Measurements from ENCODE around the gene BSPH1. TPM values are rescaled to one million over a fixed set of nuclear protein-coding genes. Genes with fewer than 3 reads are reported as not detected.
"Not testable (repeated sequence)": the region's sequence is repeated elsewhere in the genome, so short reads cannot be mapped to it uniquely, and the experiment has no call there.

The BSPH1 gene
- total RNA-seq, 1 experiment from 2014 or later: not detected

- no peak within 1 kb of the TSS for H3K4me3 ChIP-seq (ENCODE audit: low read depth, low read length)
- H3K4me1 Mint-ChIP-seq (ENCODE audit: low read depth, unreplicated experiment): no peaks in the 10 kb centered on the region
- no peak for TF ChIP-seq CTCF (IDR thresholded peaks at IDR 0.05; ENCODE audit: insufficient read depth in 1 of 2, low read depth in 1 of 2, low read length in 1 of 2, severe bottlenecking in 1 of 2, unreplicated experiment in 1 of 2)
- ChIA-PET CTCF (no interaction called here), POLR2A (no interaction called here)
- H3K27me3 ChIP-seq (replicated peaks; ENCODE audit: control insufficient read depth, insufficient read depth, low read length): peaks cover 2% of the 10 kb centered on the region
- BruUV-seq (replicated peaks): no TSS peak
- H3K9me3 Mint-ChIP-seq (ENCODE audit: unreplicated experiment): no peaks in the 10 kb centered on the region
- no peaks in the 10 kb centered on the region for H3K9me3 ChIP-seq
- no peak within 1 kb of the TSS for H3K4me3 Mint-ChIP-seq (ENCODE audit: unreplicated experiment)
- peaks cover 28% of the 10 kb centered on the region for H3K27me3 Mint-ChIP-seq (ENCODE audit: insufficient read depth, unreplicated experiment)
- DNase-seq: no peak
- H3K36me3 Mint-ChIP-seq (ENCODE audit: insufficient read depth, unreplicated experiment): no peaks in the 10 kb centered on the region
- intact Hi-C loops (cut with micrococcal nuclease; ENCODE audit: unreplicated experiment): no loop called here
- no peak within 1 kb of the TSS for H3K27ac Mint-ChIP-seq (ENCODE audit: unreplicated experiment)
- no peaks in the 10 kb centered on the region for H3K36me3 ChIP-seq (ENCODE audit: control insufficient read depth, insufficient read depth, low read length)
- no peaks in the 10 kb centered on the region for H3K4me1 ChIP-seq
Observed at GRCh38 chr19:47994209-47994802, 2.3 kb upstream of the BSPH1 start, which contains the start of gene ELSPBP1. Gene ELSPBP1, plus strand, starts transcription at chr19:47994632. Its CDS starts 14,036 bp downstream, at chr19:48008668.

- H3K4me3 Mint-ChIP-seq (ENCODE audit: unreplicated experiment): no peak overlapping the region
- CTCF ChIA-PET: interaction anchor here (0.7 kb wide), 1 partner anchor 88 kb away, joined by 5 read pairs; no protein-coding TSS in a partner anchor
- intact Hi-C loops (cut with micrococcal nuclease; ENCODE audit: unreplicated experiment): no loop called here
- Histone ChIP-seq H3K4me1 (no peaks in the 10 kb centered on the region), H3K27me3 (replicated peaks; ENCODE audit: control insufficient read depth, insufficient read depth, low read length) (peaks cover 6% of the 10 kb centered on the region), H3K9me3 (no peaks in the 10 kb centered on the region), H3K36me3 (ENCODE audit: control insufficient read depth, insufficient read depth, low read length) (no peaks in the 10 kb centered on the region), H3K4me3 (ENCODE audit: low read depth, low read length) (no peak overlapping the region)
- POLR2A ChIA-PET: no interaction called here
- DNase-seq: no peak
- peaks cover 30% of the 10 kb centered on the region for H3K27me3 Mint-ChIP-seq (ENCODE audit: insufficient read depth, unreplicated experiment)
- H3K36me3 Mint-ChIP-seq (ENCODE audit: insufficient read depth, unreplicated experiment): no peaks in the 10 kb centered on the region
- no peaks in the 10 kb centered on the region for H3K9me3 Mint-ChIP-seq (ENCODE audit: unreplicated experiment)
- H3K4me1 Mint-ChIP-seq (ENCODE audit: low read depth, unreplicated experiment): no peaks in the 10 kb centered on the region
- TF ChIP-seq CTCF (IDR thresholded peaks at IDR 0.05; ENCODE audit: insufficient read depth in 1 of 2, low read depth in 1 of 2, low read length in 1 of 2, severe bottlenecking in 1 of 2, unreplicated experiment in 1 of 2): no peak
- no peak overlapping the region for H3K27ac Mint-ChIP-seq (ENCODE audit: unreplicated experiment)
- BruUV-seq (replicated peaks): no TSS peak
Observed at GRCh38 chr19:47991191-47991808, 670 bp downstream of the BSPH1 start.

- no TSS peak for BruUV-seq (replicated peaks)
- H3K9me3 Mint-ChIP-seq (ENCODE audit: unreplicated experiment): peaks cover 21% of the 10 kb centered on the region
- Histone ChIP-seq H3K9me3 (no peaks in the 10 kb centered on the region), H3K4me1 (no peaks in the 10 kb centered on the region), H3K36me3 (ENCODE audit: control insufficient read depth, insufficient read depth, low read length) (no peaks in the 10 kb centered on the region), H3K4me3 (ENCODE audit: low read depth, low read length) (no peak overlapping the region), H3K27me3 (replicated peaks; ENCODE audit: control insufficient read depth, insufficient read depth, low read length) (no peaks in the 10 kb centered on the region; the same call in none of the 2 replicates)
- CTCF ChIA-PET: no interaction called here
- POLR2A ChIA-PET: interaction anchor here (0.5 kb wide), 1 partner anchor 668 kb away, joined by 4 read pairs; no protein-coding TSS in a partner anchor
- H3K4me3 Mint-ChIP-seq (ENCODE audit: unreplicated experiment): no peak overlapping the region
- H3K27me3 Mint-ChIP-seq (ENCODE audit: insufficient read depth, unreplicated experiment): peaks cover 31% of the 10 kb centered on the region
- H3K4me1 Mint-ChIP-seq (ENCODE audit: low read depth, unreplicated experiment): no peaks in the 10 kb centered on the region
- DNase-seq: no peak
- no peak for TF ChIP-seq CTCF (IDR thresholded peaks at IDR 0.05; ENCODE audit: insufficient read depth in 1 of 2, low read depth in 1 of 2, low read length in 1 of 2, severe bottlenecking in 1 of 2, unreplicated experiment in 1 of 2)
- H3K36me3 Mint-ChIP-seq (ENCODE audit: insufficient read depth, unreplicated experiment): no peaks in the 10 kb centered on the region
- no peak overlapping the region for H3K27ac Mint-ChIP-seq (ENCODE audit: unreplicated experiment)
- intact Hi-C loops (cut with micrococcal nuclease; ENCODE audit: unreplicated experiment): no loop called here
Observed at GRCh38 chr19:47973529-47973928, 18.4 kb downstream of the BSPH1 start.

- H3K4me3 ChIP-seq (ENCODE audit: low read depth, low read length); H3K9me3 Mint-ChIP-seq (ENCODE audit: unreplicated experiment); H3K36me3 ChIP-seq (ENCODE audit: control insufficient read depth, insufficient read depth, low read length); H3K27me3 ChIP-seq (replicated peaks; ENCODE audit: control insufficient read depth, insufficient read depth, low read length); intact Hi-C loops (cut with micrococcal nuclease; ENCODE audit: unreplicated experiment); H3K27me3 Mint-ChIP-seq (ENCODE audit: insufficient read depth, unreplicated experiment); CTCF ChIA-PET; H3K36me3 Mint-ChIP-seq (ENCODE audit: insufficient read depth, unreplicated experiment); BruUV-seq (replicated peaks); H3K4me1 ChIP-seq; POLR2A ChIA-PET; H3K9me3 ChIP-seq; H3K27ac Mint-ChIP-seq (ENCODE audit: unreplicated experiment); H3K4me1 Mint-ChIP-seq (ENCODE audit: low read depth, unreplicated experiment); H3K4me3 Mint-ChIP-seq (ENCODE audit: unreplicated experiment): not testable (repeated sequence)
- peak; percentile 36 to 63 for DNase-seq
Observed at GRCh38 chr19:47955936-47956335, 36.0 kb downstream of the BSPH1 start.

GRCh38 chr19:47952132-47952531 lies 39.8 kb downstream of the BSPH1 start:
- intact Hi-C loops (cut with micrococcal nuclease; ENCODE audit: unreplicated experiment); BruUV-seq (replicated peaks); CTCF ChIA-PET; H3K4me3 Mint-ChIP-seq (ENCODE audit: unreplicated experiment); H3K4me1 ChIP-seq; H3K27me3 ChIP-seq (replicated peaks; ENCODE audit: control insufficient read depth, insufficient read depth, low read length); H3K9me3 ChIP-seq; H3K4me1 Mint-ChIP-seq (ENCODE audit: low read depth, unreplicated experiment); POLR2A ChIA-PET; H3K27ac Mint-ChIP-seq (ENCODE audit: unreplicated experiment); H3K27me3 Mint-ChIP-seq (ENCODE audit: insufficient read depth, unreplicated experiment); DNase-seq; H3K9me3 Mint-ChIP-seq (ENCODE audit: unreplicated experiment); H3K36me3 ChIP-seq (ENCODE audit: control insufficient read depth, insufficient read depth, low read length); H3K4me3 ChIP-seq (ENCODE audit: low read depth, low read length); H3K36me3 Mint-ChIP-seq (ENCODE audit: insufficient read depth, unreplicated experiment): not testable (repeated sequence)
